GM21576 (cell line): Measurements from ENCODE around the gene CASP9.
"Not testable (repeated sequence)": the region's sequence is repeated elsewhere in the genome, so short reads cannot be mapped to it uniquely, and the experiment has no call there.

Experiments
- ATAC-seq: cut with Tn5 transposase; IDR thresholded peaks from one replicate; pipeline ENCODE4 v1.9.1; 2021; ENCODE audit warnings: mild to moderate bottlenecking, moderate library complexity; ENCODE audit not compliant: unreplicated experiment

The CASP9 gene

DNA sequence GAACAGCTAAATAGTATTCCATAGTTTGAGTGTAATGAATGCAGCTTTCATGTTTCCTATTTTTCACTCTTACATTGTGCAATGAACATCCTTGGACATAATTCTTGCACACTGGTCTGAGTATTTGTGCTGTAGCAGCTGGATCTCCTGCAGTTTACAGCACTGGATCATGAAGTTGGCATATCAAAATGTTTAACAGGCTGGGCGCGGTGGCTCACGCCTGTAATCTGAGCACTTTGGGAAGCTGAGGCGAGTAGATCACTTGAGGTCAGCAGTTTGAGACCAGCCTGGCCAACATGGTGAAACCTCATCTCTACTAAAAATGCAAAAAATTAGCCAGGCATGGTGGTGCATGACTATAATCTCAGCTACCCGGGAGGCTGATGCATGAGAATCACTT, 52.9 kb downstream of the CASP9 start:
- ATAC-seq, result not testable (repeated sequence)

DNA sequence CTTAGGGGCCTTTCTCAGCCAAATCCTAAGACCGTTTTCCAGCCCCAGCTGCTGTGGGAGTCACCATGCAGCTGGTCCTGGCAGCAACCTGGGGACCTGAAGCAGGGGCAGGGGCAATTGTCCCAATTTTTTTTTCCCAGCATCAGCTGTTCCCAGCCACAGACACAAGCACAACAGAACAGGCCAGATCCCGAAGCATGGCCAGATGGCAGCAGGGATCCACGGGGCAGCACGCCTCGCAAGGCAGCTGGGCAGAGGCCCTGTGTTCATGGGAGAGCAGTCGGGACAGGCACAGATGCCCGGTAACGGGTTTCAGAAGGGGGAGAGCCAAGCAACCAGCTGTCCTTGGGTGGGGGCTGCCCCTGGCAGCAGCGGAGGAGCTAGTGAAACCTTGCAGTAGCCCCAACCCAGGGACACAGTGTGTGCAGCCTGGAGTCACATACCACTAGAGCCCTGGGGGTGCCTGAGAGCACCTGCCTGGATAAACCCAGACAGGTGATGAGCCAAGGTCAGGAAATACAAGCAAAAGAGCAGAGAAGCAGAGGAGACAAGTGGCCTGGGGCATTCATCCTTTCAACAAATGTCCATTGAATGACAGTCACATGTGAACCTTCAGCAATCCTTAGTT, 54.1 kb downstream of the CASP9 start:
- ATAC-seq, result not testable (repeated sequence)

DNA sequence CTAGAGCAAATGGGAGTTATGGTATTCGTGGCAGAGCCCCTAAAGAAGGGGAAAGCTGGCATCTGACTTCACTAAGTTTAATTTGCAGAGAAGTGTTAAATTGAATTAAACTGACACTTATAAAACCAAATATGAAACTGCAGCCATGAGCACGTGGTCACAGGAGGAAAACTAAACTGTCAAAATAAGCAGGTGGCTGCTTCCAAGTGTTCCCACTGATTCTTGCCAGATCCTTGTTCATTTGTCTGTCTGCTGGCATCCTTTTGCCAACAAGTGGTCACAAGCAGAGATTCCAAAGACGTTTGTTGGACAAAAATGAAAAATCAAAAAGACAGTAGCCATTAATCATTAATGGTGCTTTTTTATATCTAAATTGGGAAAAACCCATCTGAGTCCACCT, 54.7 kb downstream of the CASP9 start:
- no peak for ATAC-seq

GRCh38 chr1:15468145-15468544, 55.9 kb downstream of the CASP9 start:
- ATAC-seq, result no peak

DNA sequence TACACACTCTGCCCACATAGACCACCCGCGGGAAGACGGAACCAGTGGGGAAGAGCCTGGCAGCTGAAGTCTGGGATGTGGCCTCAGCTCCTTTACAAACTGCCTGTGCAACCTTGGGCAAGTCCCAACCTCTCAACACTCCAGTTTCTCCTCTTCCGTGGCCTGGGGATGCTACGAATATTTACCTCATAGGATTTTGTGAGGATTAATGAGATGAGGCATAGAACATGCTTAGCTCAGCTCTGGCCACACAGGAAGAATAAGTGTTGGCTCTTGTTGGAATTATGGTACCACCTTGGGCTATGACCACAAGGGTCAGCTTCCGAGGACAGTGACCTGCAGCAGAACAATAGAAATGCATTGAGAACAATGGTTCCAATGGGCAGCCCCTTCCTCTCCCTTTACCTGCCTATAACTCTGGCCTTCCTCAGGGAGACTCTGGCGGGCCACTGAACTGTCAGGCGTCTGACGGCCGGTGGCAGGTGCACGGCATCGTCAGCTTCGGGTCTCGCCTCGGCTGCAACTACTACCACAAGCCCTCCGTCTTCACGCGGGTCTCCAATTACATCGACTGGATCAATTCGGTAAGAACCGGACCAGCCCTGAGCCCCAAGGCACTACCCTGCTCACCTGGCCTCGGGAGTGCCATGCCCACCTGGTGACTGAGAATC, 56.9 kb downstream of the CASP9 start:
- ATAC-seq, result not testable (repeated sequence)

GRCh38 chr1:15465674-15466073, 58.3 kb downstream of the CASP9 start:
- ATAC-seq, result no peak

- not testable (repeated sequence) for ATAC-seq
Observed at GRCh38 chr1:15463926-15464322, 60.1 kb downstream of the CASP9 start.

DNA sequence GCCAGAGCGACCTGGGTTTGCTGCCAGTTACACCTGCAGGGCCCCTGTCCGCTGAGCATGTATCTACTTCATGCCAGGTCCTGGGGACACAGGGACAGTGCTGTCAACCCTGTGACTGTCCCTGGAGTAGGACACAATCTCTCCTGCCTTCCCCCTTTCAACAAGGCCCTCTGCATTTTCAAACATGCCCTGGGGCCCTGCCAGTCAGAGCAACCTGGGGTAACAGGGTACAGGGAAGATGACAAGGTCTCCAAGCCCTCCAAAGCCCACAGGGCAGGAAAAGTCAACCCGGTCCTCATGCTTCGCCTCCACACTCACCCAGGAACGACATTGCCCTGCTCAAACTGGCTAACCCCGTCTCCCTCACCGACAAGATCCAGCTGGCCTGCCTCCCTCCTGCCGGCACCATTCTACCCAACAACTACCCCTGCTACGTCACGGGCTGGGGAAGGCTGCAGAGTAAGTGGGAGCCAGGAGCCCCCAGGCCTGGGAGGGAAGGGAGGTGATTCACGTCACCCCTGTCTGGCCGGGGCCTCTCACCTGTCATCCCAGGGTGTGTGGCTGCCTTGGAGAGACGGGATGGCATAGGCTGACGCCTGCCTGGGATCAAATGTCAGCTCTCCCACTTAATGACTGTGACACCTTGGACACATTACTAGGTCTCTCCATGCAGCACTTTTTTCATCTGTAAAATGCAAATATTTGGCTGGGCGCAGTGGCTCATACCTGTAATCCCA, 60.8 kb downstream of the CASP9 start:
- not testable (repeated sequence) for ATAC-seq

DNA sequence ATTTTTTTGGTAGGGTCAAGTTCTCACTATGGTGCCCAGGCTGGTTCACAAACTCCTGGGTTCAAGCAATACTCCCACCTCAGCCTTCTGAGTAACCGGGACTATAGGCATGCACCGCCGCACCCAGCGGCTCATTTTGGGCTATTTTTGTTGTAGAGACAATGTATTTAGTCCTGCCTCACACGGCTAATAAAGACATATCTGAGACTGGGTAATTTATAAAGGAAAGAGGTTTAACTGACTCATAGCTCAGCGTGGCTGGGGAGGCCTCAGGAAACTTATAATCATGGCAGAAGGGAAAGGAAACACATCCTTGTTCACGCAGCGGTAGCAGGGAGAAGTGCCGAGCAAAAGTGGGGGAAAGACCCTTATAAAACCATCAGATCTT, 63.3 kb downstream of the CASP9 start:
- ATAC-seq, result no peak

DNA sequence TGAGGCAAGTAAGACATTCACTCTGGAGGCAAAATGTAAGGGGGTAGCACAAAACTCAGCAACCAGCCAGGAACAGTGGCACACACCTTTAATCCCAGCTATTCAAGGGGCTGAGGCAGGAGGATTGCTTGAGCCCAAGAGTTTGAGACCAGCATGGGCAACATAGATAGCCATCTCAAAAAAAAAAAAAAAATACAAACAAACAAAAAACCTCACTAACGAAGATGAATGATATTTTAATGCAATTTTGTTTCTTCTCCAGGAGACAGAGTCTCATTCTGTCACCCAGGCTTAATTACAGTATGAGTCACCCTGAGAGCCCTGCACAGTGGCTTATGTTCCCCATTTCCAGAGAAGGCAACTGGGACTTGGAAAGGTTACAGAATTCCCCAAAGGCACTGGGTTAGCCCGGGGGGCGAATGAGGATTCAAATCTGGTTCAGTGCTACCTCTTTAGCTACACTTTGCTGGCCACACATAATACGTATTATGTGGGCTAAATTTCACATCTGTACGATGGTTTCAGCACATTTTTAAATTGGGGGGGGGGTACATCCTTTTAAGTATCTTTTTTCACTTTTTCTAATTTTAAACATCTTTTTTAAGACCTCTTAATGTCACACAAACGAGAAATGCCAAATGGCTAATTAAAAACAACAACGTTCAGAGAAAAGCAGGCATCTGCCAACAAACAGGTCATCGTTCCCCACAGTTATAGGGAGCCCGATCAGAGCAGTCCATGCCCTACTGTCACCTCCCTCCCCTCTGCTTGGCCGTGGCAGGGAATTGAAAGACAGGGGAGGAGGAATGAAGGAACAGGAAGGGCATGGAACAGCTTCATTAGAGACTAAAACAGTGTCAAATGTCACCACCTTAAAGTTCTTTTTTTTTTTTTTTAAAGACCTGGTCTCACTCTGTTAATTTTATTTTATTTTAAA, 64.0 kb downstream of the CASP9 start:
- no peak for ATAC-seq

DNA sequence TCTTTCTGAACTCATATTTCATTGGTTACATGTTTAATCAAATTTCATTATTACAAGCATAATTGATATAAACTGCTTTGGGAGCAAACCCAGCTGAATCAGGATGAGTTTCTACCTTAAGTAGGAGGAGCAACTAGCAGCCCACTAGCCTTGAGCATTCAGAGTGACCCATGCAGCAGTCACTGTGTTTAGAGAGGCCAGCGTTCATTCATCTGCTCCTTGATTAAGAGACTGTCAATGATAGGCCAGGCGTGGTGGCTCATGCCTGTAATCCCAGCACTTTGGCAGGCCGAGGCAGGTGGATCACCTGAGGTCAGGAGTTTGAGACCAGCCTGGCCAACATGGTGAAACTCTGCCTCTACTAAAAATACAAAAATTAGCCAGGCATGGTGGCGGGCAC, 65.6 kb downstream of the CASP9 start:
- not testable (repeated sequence) for ATAC-seq

GRCh38 chr1:15457585-15457984, 66.4 kb downstream of the CASP9 start:
- no peak for ATAC-seq

DNA sequence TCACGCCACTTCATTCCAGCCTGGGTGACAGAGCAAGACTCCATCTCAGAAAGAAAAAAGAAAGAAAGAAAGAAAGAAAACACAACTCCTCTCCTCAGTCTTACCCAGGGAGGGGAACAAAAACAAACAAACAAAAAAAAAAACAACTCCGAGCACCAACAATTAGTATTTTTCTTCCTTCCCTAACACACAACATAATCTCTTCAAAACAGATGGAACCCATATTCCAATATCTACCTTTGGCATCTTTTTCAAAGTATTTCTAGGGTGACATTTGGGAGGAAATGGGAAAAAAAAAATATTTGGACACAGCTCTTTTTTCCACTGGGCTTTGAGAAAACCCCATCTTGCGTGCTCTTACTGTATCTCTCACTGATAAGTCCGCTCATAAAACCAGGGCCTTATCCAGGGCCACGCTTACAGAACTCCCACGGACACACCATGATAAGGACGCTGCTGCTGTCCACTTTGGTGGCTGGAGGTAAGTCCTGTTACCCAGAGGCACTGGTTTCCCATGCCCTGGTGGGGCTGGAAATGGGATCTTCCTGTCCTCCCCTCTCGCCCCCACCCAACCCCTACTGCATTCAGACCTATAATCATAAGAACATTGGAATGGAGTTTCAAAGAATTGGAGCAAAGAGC, 67.6 kb downstream of the CASP9 start, which contains the start of gene CELA2A:
TSS of gene CELA2A (plus strand) at position 420 of the 642 bp plus-strand sequence. CDS start at position 442, 22 bp downstream.
- ATAC-seq, result no peak

DNA sequence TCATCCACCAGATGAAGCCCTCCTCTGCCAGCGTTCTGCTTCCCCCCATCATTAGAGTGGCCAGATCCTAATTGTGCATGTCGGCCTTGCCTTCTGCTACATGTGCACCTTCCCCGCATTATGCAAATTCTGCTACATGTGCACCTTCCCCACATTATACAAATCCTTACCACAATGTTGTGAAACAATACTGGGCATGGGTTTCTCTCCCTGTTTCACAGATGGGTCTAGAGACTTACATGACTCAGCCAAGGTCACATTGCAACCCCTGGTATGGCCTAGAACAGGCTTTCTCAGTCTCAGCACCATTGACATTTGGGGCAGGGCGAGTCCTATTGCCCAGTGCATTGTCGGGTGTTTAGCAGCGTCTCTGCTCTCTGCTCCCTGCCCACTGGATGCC, 68.5 kb downstream of the CASP9 start:
- ATAC-seq, result no peak

GRCh38 chr1:15454256-15454655, 69.8 kb downstream of the CASP9 start:
- no peak for ATAC-seq

DNA sequence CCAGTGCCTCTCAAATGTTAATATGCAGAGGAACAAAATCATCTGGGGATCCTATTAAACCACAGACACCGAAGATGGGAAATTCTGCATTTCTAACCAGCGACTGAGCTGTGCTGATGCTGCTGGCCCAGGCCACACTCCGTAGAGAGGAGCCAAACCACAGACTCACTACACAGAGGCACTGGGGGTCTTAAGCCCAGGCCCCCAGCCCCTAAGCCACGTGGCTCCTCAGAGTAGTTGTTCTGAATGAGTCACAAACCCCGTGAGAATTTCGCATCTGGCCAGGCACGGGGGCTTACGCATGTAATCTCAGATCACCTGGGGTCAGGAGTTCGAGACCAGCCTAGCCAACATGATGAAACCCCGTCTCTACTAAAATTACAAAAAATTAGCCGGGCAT, 70.3 kb downstream of the CASP9 start:
- no peak for ATAC-seq

DNA sequence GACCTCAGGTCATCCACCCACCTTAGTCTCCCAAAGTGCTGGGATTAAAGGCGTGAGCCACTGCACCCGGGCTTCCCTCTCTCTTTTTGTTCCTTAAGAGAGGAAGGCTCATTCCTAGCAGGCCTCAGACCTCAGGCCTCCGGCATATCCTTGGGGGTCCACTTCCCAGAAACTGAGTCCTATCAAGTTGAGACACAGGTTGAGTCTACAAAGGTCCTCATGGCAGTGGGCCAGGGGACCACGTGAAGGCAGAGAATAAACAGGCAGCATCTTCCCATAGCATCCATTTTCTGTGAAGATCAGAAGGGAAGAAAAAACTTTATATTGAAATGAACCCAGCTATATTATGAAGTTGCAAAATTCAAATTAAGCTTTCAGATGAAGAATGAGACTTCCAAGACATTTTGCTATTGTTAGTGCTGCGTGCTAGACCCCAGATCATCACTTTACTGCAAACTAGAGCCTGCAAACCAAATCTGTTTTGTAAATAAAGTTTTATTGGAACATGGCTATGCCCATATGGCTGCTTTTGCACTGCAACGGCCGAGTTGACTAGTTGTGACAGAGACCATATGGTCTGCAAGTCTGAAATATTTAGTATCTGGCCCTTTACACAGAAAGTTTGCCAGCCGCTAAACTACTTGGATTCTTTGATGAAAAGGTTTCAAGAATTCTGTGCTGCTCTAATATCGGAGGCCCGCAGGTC, 71.0 kb downstream of the CASP9 start:
- ATAC-seq, result no peak

DNA sequence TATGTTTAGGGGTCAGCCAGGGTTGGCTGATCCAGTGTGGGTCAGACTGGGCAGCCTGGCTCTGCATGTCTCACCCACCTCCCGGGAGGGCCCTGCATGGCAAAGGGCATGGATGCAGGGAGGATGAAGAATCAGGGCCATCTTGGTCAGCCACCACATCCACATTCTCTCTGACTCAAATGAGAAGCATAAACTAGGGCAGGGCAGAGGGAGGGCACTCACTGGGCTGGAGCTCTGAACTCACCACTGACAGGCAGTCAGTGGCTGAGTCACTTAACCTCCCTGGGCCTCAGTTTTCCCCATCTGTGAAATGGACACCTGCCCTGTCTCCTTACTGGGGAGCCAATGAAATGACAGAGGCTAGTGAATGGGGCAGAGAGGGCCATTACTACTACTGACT, 71.8 kb downstream of the CASP9 start:
- ATAC-seq, result no peak

- ATAC-seq, result no peak
Observed at GRCh38 chr1:15451014-15451722, 72.8 kb downstream of the CASP9 start.
